ENCODE measurements around the gene SMURF1. TPM values are rescaled to one million over a fixed set of nuclear protein-coding genes. Genes with fewer than 3 reads are reported as not detected.

The SMURF1 gene
- total and polyA plus RNA-seq, 2 of the 8 experiments (the other 6 are each of a cell fraction or from before 2014, with no cell fraction given) = 9.6 to 24.5 TPM

DNA sequence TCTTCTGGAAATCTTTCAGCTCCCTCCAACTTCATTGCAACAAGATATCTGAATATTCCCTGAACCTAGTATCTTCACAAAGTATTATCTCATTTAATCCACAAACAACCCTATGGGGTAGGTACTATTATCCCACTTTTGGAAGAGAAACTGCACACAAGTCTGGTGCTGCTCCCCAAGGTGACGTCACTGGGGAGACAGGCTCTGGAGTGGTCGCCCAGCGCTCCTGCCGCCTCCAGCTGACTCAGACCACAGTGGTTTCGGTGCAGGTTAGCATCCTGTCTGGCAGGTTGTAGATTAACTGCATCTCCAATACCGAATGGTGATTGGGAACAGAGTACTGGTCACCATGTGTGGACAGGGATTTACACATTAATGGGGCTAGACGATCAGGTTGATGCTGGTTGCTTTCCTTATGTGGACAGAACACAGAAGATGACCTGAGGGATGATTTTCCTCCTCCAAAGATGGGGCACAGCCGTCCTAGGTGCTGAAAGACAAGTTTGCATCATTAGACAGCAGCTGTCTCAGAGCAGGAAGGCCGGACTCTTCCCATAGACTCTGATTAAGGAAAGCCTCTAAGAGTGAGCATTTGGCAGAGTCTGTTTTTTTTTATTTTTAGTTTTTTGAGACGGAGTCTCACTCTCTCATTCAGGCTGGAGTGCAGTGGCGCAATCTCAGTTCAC is 137.0 kb downstream of the SMURF1 start:
- Histone ChIP-seq H3K23me2 (ENCODE audit: low read depth, low read length) (no peaks in the 10 kb centered on the region), H3K23ac (ENCODE audit: insufficient read length) (no peak overlapping the region), H2BK120ac (replicated peaks; ENCODE audit: low read depth, low read length) (no peak overlapping the region), H3K4me1 (replicated peaks in 1 of 4; ENCODE audit: control insufficient read depth in 3 of 4, insufficient read depth in 4 of 4, low read length in 3 of 4) (no peaks in the 10 kb centered on the region), H2BK12ac (ENCODE audit: low read depth, low read length) (no peak overlapping the region), H4K20me1 (replicated peaks in 1 of 2; ENCODE audit: control insufficient read depth in 1 of 2, insufficient read depth in 2 of 2, low read length in 2 of 2) (peaks cover 2% of the 10 kb centered on the region in 2 experiments), H3K9ac (replicated peaks in 1 of 4; ENCODE audit: extremely low read depth in 1 of 4, low read depth in 3 of 4, low read length in 3 of 4) (no peak overlapping the region), H2BK20ac (ENCODE audit: low read length) (no peak overlapping the region), H4K5ac (ENCODE audit: insufficient read length, low read depth, low read length) (no peak overlapping the region), H3K56ac (replicated peaks; ENCODE audit: insufficient read length, low read depth, low read length) (no peak overlapping the region), H3K27ac (ENCODE audit: low read depth, low read length) (no peak overlapping the region), H3K79me2 (ENCODE audit: control insufficient read depth in 1 of 2, insufficient read depth in 2 of 2, low read length in 2 of 2) (no peaks in the 10 kb centered on the region), H3K4ac (replicated peaks; ENCODE audit: insufficient read length, low read depth, low read length) (no peak overlapping the region), H3K27me3 (replicated peaks in 1 of 4; ENCODE audit: control insufficient read depth in 3 of 4, extremely low read depth in 1 of 4, insufficient read depth in 3 of 4, low read length in 3 of 4) (no peaks in the 10 kb centered on the region), H3K79me1 (ENCODE audit: low read depth, low read length) (no peaks in the 10 kb centered on the region), H2BK15ac (ENCODE audit: low read length) (no peak overlapping the region), H4K91ac (replicated peaks; ENCODE audit: insufficient read length, low read length) (no peak overlapping the region), H2AK5ac (ENCODE audit: low read depth, low read length) (no peak overlapping the region), H3K9me3 (ENCODE audit: insufficient read depth in 2 of 2, low read depth in 1 of 2, low read length in 1 of 2) (no peaks in the 10 kb centered on the region), H3K18ac (ENCODE audit: extremely low read depth, low read length) (no peak overlapping the region), H3K4me2 (ENCODE audit: insufficient read depth in 1 of 2, low read depth in 2 of 2, low read length in 2 of 2) (no peak overlapping the region), H2BK5ac (ENCODE audit: low read depth, low read length) (no peak overlapping the region), H3K4me3 (ENCODE audit: extremely low read depth in 1 of 4, insufficient read depth in 2 of 4, low read depth in 3 of 4, low read length in 4 of 4) (no peak overlapping the region), H3K14ac (ENCODE audit: insufficient read length) (no peak overlapping the region), H3K36me3 (ENCODE audit: control insufficient read depth in 2 of 4, insufficient read depth in 4 of 4, low read length in 3 of 4) (peaks cover 20 to 67% (median 44%) of the 10 kb centered on the region in 4 experiments; a peak in 6 of 8 replicates), H4K8ac (ENCODE audit: extremely low read depth, insufficient read depth, low read length) (no peak overlapping the region), H2AFZ (ENCODE audit: low read length) (no peak overlapping the region)
- TF ChIP-seq BRCA1 (IDR thresholded peaks at IDR 0.05; ENCODE audit: low read depth, low read length) (no peak), RBBP5 (IDR thresholded peaks at IDR 0.05; ENCODE audit: borderline replicate concordance, low read depth, low read length) (no peak), FOSL1 (IDR thresholded peaks at IDR 0.05; ENCODE audit: insufficient read depth, low read depth, low read length) (no peak), TEAD4 (IDR thresholded peaks at IDR 0.05; ENCODE audit: low read depth, low read length) (no peak), RAD21 (IDR thresholded peaks at IDR 0.05 in 1 of 2, conservative IDR thresholded peaks at IDR 0.05 in 1 of 2; ENCODE audit: low read depth in 2 of 2, low read length in 2 of 2) (no peak), SAP30 (IDR thresholded peaks at IDR 0.05; ENCODE audit: insufficient read depth, insufficient replicate concordance, low read length) (no peak), CTBP2 (IDR thresholded peaks at IDR 0.05; ENCODE audit: borderline replicate concordance, insufficient read depth, insufficient read length, low read length) (no peak), CBX5 (IDR thresholded peaks at IDR 0.05; ENCODE audit: low read depth, low read length) (no peak), CREB1 (IDR thresholded peaks at IDR 0.05) (no peak)
- TF ChIP-seq, protein P1, sequence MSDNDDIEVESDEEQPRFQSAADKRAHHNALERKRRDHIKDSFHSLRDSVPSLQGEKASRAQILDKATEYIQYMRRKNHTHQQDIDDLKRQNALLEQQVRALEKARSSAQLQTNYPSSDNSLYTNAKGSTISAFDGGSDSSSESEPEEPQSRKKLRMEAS (IDR thresholded peaks at IDR 0.05) = no peak
- CTCF ChIA-PET (ENCODE audit: partially characterized antibody) = interaction anchor here (0.6 to 2.2 kb wide), 4 partner anchors 13 to 457 kb away, joined by 3 to 10 read pairs (median 4); no protein-coding TSS in a partner anchor
- POLR2A ChIA-PET (ENCODE audit: partially characterized antibody) = interaction anchor here (0.6 to 0.8 kb wide), 2 partner anchors 10 to 52 kb away, joined by 3 read pairs; no protein-coding TSS in a partner anchor
- DNase-seq (ENCODE audit: low read depth in 1 of 2, low spot score in 2 of 2) (no peak), FAIRE-seq (no peak)
- 91% methylated on average over 11 of the region's 11 CpGs; no CpG with 5 or more reads in 1 of the 2 experiments for WGBS, 2 experiments (ENCODE audit: extremely low coverage in 1 of 2, insufficient coverage in 1 of 2, insufficient read length in 1 of 2, insufficient replicate concordance in 2 of 2, low coverage in 1 of 2, low lambda C conversion rate in 2 of 2, missing lambda C conversion rate in 1 of 2)

All from H1 (cell line).